Retina (tissue), 1 donor: Measurements from ENCODE around the gene IL4R.
"Not testable (repeated sequence)": the region's sequence is repeated elsewhere in the genome, so short reads cannot be mapped to it uniquely, and the experiment has no call there.

Experiments
- DNase-seq: peaks from one replicate; pipeline ENCODE4 v3.0.0-alpha.2; 2016

IL4R gene

GRCh38 chr16:27385398-27385797 is 71.6 kb downstream of the IL4R start:
- DNase-seq = no peak

GRCh38 chr16:27386674-27387073 is 72.9 kb downstream of the IL4R start:
- DNase-seq = no peak

- no peak for DNase-seq
These were observed 74.0 kb downstream of the IL4R start for GRCh38 chr16:27387724-27388123.

GRCh38 chr16:27389272-27389961 is 75.6 kb downstream of the IL4R start:
- DNase-seq = no peak

- no peak for DNase-seq
These were observed 76.4 kb downstream of the IL4R start for GRCh38 chr16:27390151-27390550.

- DNase-seq = no peak
These were observed 78.9 kb downstream of the IL4R start for GRCh38 chr16:27392671-27393070.

GRCh38 chr16:27394516-27394915 is 80.7 kb downstream of the IL4R start:
- no peak for DNase-seq

GRCh38 chr16:27398341-27398893 is 84.6 kb downstream of the IL4R start:
- not testable (repeated sequence) for DNase-seq

GRCh38 chr16:27398894-27399853 is 85.4 kb downstream of the IL4R start:
- no peak for DNase-seq

GRCh38 chr16:27399969-27400368 is 86.2 kb downstream of the IL4R start:
- no peak for DNase-seq

- DNase-seq = no peak
These were observed 87.2 kb downstream of the IL4R start for GRCh38 chr16:27400751-27401620.

GRCh38 chr16:27401768-27402568 is 88.2 kb downstream of the IL4R start, which contains the start of gene IL21R:
Gene IL21R (plus strand): TSS chr16:27402174. CDS start chr16:27430072, 27,898 bp downstream.
- DNase-seq = peak; percentile 37

- DNase-seq = no peak
These were observed 88.8 kb downstream of the IL4R start for GRCh38 chr16:27402569-27402963.

- DNase-seq = no peak
These were observed 89.3 kb downstream of the IL4R start for GRCh38 chr16:27402964-27403600.

- no peak for DNase-seq
These were observed 89.8 kb downstream of the IL4R start for GRCh38 chr16:27403601-27403992.

GRCh38 chr16:27404163-27404823 is 90.5 kb downstream of the IL4R start:
- DNase-seq = no peak

- no peak for DNase-seq
These were observed 92.0 kb downstream of the IL4R start for GRCh38 chr16:27405546-27406451.

GRCh38 chr16:27406511-27407128 is 92.8 kb downstream of the IL4R start:
- no peak for DNase-seq

- DNase-seq = no peak
These were observed 93.4 kb downstream of the IL4R start for GRCh38 chr16:27407133-27407532.
